ENCODE results near the gene DPP3. TPM values are rescaled to one million over a fixed set of nuclear protein-coding genes. Genes with fewer than 3 reads are reported as not detected.

DPP3 gene
- total RNA-seq, 2 experiments from 2014 or later: 87.1 to 91.9 TPM

GRCh38 chr11:66473167-66473566 lies 7.1 kb upstream of the DPP3 start:
- no peak overlapping the region for H3K4me3 Mint-ChIP-seq
- no peak overlapping the region for H3K27ac Mint-ChIP-seq
- intact Hi-C loops (cut with DNase I, micrococcal nuclease): no loop called here
- POLR2A ChIA-PET: no interaction called here
- no peaks in the 10 kb centered on the region for H3K9me3 Mint-ChIP-seq (ENCODE audit: low read depth)
- CTCF ChIA-PET: interaction anchor here (0.7 kb wide), 1 partner anchor 723 kb away, joined by 3 read pairs; no protein-coding TSS in a partner anchor
- H3K27me3 Mint-ChIP-seq: no peaks in the 10 kb centered on the region
- no peak for DNase-seq
- peaks cover 9% of the 10 kb centered on the region for H3K4me1 Mint-ChIP-seq
- ATAC-seq: no peak
- H3K36me3 Mint-ChIP-seq (ENCODE audit: low read depth): peaks cover 4% of the 10 kb centered on the region

GRCh38 chr11:66473608-66474515 lies 6.4 kb upstream of the DPP3 start:
- H3K27me3 Mint-ChIP-seq: no peaks in the 10 kb centered on the region
- ChIA-PET CTCF (interaction anchor here (0.7 kb wide), 1 partner anchor 723 kb away, joined by 3 read pairs; no protein-coding TSS in a partner anchor), POLR2A (no interaction called here)
- H3K36me3 Mint-ChIP-seq (ENCODE audit: low read depth): peaks cover 4% of the 10 kb centered on the region
- intact Hi-C loops (cut with DNase I, micrococcal nuclease): no loop called here
- DNase-seq: no peak
- ATAC-seq: no peak
- no peak overlapping the region for H3K4me3 Mint-ChIP-seq
- peaks cover 8% of the 10 kb centered on the region for H3K4me1 Mint-ChIP-seq
- no peak overlapping the region for H3K27ac Mint-ChIP-seq
- no peaks in the 10 kb centered on the region for H3K9me3 Mint-ChIP-seq (ENCODE audit: low read depth)

GRCh38 chr11:66475349-66476172 lies 4.7 kb upstream of the DPP3 start:
- Mint-ChIP-seq H3K27me3 (no peaks in the 10 kb centered on the region), H3K4me1 (peaks cover 6% of the 10 kb centered on the region), H3K27ac (no peak overlapping the region), H3K36me3 (ENCODE audit: low read depth) (no peaks in the 10 kb centered on the region), H3K4me3 (no peak overlapping the region), H3K9me3 (ENCODE audit: low read depth) (no peaks in the 10 kb centered on the region)
- intact Hi-C loops (cut with DNase I, micrococcal nuclease): no loop called here
- ATAC-seq: no peak
- ChIA-PET CTCF (no interaction called here), POLR2A (no interaction called here)
- no peak for DNase-seq

GRCh38 chr11:66476173-66476840 lies 3.9 kb upstream of the DPP3 start:
- DNase-seq (no peak), ATAC-seq (no peak)
- CTCF ChIA-PET: no interaction called here
- Mint-ChIP-seq H3K27me3 (no peaks in the 10 kb centered on the region), H3K27ac (no peak overlapping the region), H3K4me3 (no peak overlapping the region), H3K4me1 (peaks cover 12% of the 10 kb centered on the region), H3K9me3 (ENCODE audit: low read depth) (no peaks in the 10 kb centered on the region), H3K36me3 (ENCODE audit: low read depth) (no peaks in the 10 kb centered on the region)
- intact Hi-C loops (cut with DNase I, micrococcal nuclease): no loop called here
- POLR2A ChIA-PET: no interaction called here

- ATAC-seq (no peak), DNase-seq (no peak)
- Mint-ChIP-seq H3K9me3 (ENCODE audit: low read depth) (no peaks in the 10 kb centered on the region), H3K4me1 (peaks cover 14% of the 10 kb centered on the region), H3K27me3 (no peaks in the 10 kb centered on the region), H3K27ac (no peak overlapping the region), H3K4me3 (no peak overlapping the region), H3K36me3 (ENCODE audit: low read depth) (no peaks in the 10 kb centered on the region)
- POLR2A ChIA-PET: no interaction called here
- intact Hi-C loops (cut with DNase I, micrococcal nuclease): no loop called here
- CTCF ChIA-PET: no interaction called here
These were observed 3.4 kb upstream of the DPP3 start for GRCh38 chr11:66476841-66477251.

GRCh38 chr11:66477263-66478201 lies 2.7 kb upstream of the DPP3 start:
- Mint-ChIP-seq H3K27ac (no peak overlapping the region), H3K4me1 (peaks cover 17% of the 10 kb centered on the region), H3K4me3 (no peak overlapping the region), H3K36me3 (ENCODE audit: low read depth) (peaks cover 1% of the 10 kb centered on the region), H3K9me3 (ENCODE audit: low read depth) (no peaks in the 10 kb centered on the region), H3K27me3 (no peaks in the 10 kb centered on the region)
- ATAC-seq (no peak), DNase-seq (no peak)
- ChIA-PET POLR2A (no interaction called here), CTCF (interaction anchor here (1.7 to 4.2 kb wide), 2 partner anchors 10 to 18 kb away, joined by 5 to 37 read pairs; partner anchors contain the start of gene PELI3)
- intact Hi-C loops (cut with DNase I, micrococcal nuclease): loop anchor here in 1 of 2 experiments (2.0 kb wide), 1 partner anchor 47 kb away; no protein-coding TSS in a partner anchor

GRCh38 chr11:66478729-66479393 lies 1.4 kb upstream of the DPP3 start:
- intact Hi-C loops (cut with DNase I, micrococcal nuclease): loop anchor here in 1 of 2 experiments (2.0 kb wide), 1 partner anchor 48 kb away; no protein-coding TSS in a partner anchor
- no peaks in the 10 kb centered on the region for H3K9me3 Mint-ChIP-seq (ENCODE audit: low read depth)
- ChIA-PET CTCF (interaction anchor here (0.6 to 4.2 kb wide), 11 partner anchors 11 to 278 kb away, joined by 3 to 37 read pairs (median 3); partner anchors contain the start of genes MRPL11 and PELI3), POLR2A (interaction anchor here (2.0 kb wide), 1 partner anchor 12 kb away, joined by 14 read pairs; the partner anchor contains the start of gene PELI3)
- H3K4me1 Mint-ChIP-seq: peaks cover 18% of the 10 kb centered on the region
- DNase-seq (peak; percentile 51), ATAC-seq (no peak)
- H3K27me3 Mint-ChIP-seq: no peaks in the 10 kb centered on the region
- peak overlapping the region; percentile 90 for H3K4me3 Mint-ChIP-seq
- peak overlapping the region; percentile 86 for H3K27ac Mint-ChIP-seq
- H3K36me3 Mint-ChIP-seq (ENCODE audit: low read depth): peaks cover 3% of the 10 kb centered on the region

- POLR2A ChIA-PET: interaction anchor here (0.6 to 2.0 kb wide), 7 partner anchors 13 to 364 kb away, joined by 3 to 14 read pairs (median 3); partner anchors contain the start of genes MRPL11, PELI3, RBM4 and RCE1
- peak overlapping the region; percentile 90 for H3K4me3 Mint-ChIP-seq
- no peaks in the 10 kb centered on the region for H3K9me3 Mint-ChIP-seq (ENCODE audit: low read depth)
- peak overlapping the region; percentile 86 for H3K27ac Mint-ChIP-seq
- ATAC-seq: no peak
- peak; percentile 29 for DNase-seq
- CTCF ChIA-PET: interaction anchor here (0.6 to 4.2 kb wide), 16 partner anchors 10 to 1639 kb away, joined by 3 to 37 read pairs (median 4); partner anchors contain the start of genes ACTN3, MRPL11, PELI3 and RBM4B
- H3K27me3 Mint-ChIP-seq: no peaks in the 10 kb centered on the region
- peaks cover 18% of the 10 kb centered on the region for H3K4me1 Mint-ChIP-seq
- H3K36me3 Mint-ChIP-seq (ENCODE audit: low read depth): peaks cover 3% of the 10 kb centered on the region
- intact Hi-C loops (cut with DNase I, micrococcal nuclease): loop anchor here (1.0 to 5.0 kb wide), 19 partner anchors 13 to 377 kb away; partner anchors contain the start of genes PELI3 (in 2 of the 2), RBM14 (in 2 of the 2), ACTN3 (in 1 of the 2) and BBS1 (in 1 of the 2)
These were observed 679 bp upstream of the DPP3 start for GRCh38 chr11:66479394-66480116.

- Mint-ChIP-seq H3K4me1 (peaks cover 16% of the 10 kb centered on the region), H3K27ac (no peak overlapping the region), H3K27me3 (no peaks in the 10 kb centered on the region), H3K36me3 (ENCODE audit: low read depth) (peaks cover 16% of the 10 kb centered on the region), H3K9me3 (ENCODE audit: low read depth) (no peaks in the 10 kb centered on the region), H3K4me3 (no peak overlapping the region)
- ATAC-seq (no peak), DNase-seq (no peak)
- ChIA-PET POLR2A (no interaction called here), CTCF (interaction anchor here (0.5 to 1.6 kb wide), 2 partner anchors 76 to 149 kb away, joined by 3 read pairs; no protein-coding TSS in a partner anchor)
- intact Hi-C loops (cut with DNase I, micrococcal nuclease): loop anchor here in 1 of 2 experiments (5.0 kb wide), 1 partner anchor 132 kb away; the partner anchor contains the start of gene RBM14
These were observed 4.7 kb downstream of the DPP3 start for GRCh38 chr11:66484806-66485380.
